K562 (cell line): ENCODE data around the gene DBH. TPM values are rescaled to one million over a fixed set of nuclear protein-coding genes. Genes with fewer than 3 reads are reported as not detected.

ENCODE experiments used
- ATAC-seq: fragments of 200-7000 bp; cut with Tn5 transposase; 3 replicates; pipeline ENCODE4 v1.9.1; 2020; ENCODE audit warnings: moderate library complexity
- BruUV-seq: library from RNA; stranded (reverse); fragments of 400-500 nt; replicated peaks from 2 replicates; lab custom pipeline; 2021; lab: Mats Ljungman, UMichigan
- CTCF ChIA-PET: fragments of 300-600 bp; formaldehyde crosslinking; extraction: SDS; loops from one replicate; lab custom pipeline; 2021; ENCODE audit warnings: low intra/inter-chr PET ratio; lab: Yijun Ruan, JAX
- POLR2A ChIA-PET: fragments of 300-600, 350-650 bp; sonication (Branson Sonifier 250); formaldehyde crosslinking; extraction: SDS; loops from one replicate; lab custom pipeline; 2021; ENCODE audit warnings: antibody characterized with exemption, inconsistent platforms; lab: Yijun Ruan, JAX
- DNase-seq, 4 experiments: peaks; one replicate each; pipeline versions ENCODE4 v3.0.0 to v3.0.0-alpha.2; 2011 to 2018; ENCODE audit warnings: low spot score in 3 of 4, mixed read lengths in 3 of 4; ENCODE audit errors: extremely low read depth in 1 of 4
- FAIRE-seq: peaks from 2 replicates; lab custom pipeline; 2011; peaks lifted over from hg19 to GRCh38; lab: Jason Lieb, UNC
- H2AFZ ChIP-seq: 2 replicates; pipeline ENCODE4 v1.6.0; 2011; ENCODE audit warnings: low read depth, low read length, control low read depth, inconsistent platforms
- H3K27ac ChIP-seq: fragments of 200-600 bp; 3 replicates; pipeline ENCODE4 v1.8.0; 2011; ENCODE audit warnings: low read depth, mild to moderate bottlenecking, control low read depth, inconsistent platforms, low read length, moderate library complexity, mixed read lengths; ENCODE audit errors: extremely low read depth
- H3K27me3 ChIP-seq, 2 experiments: fragments of 300-600 bp in 1 of 2; 2 replicates in 1 of 2; 3 replicates in 1 of 2; pipeline versions ENCODE4 v1.6.0 to v1.8.0; 2011; ENCODE audit warnings: inconsistent platforms in 2 of 2, low read length in 2 of 2, mild to moderate bottlenecking in 1 of 2, mixed read lengths in 1 of 2, moderate library complexity in 1 of 2; ENCODE audit not compliant: control insufficient read depth in 2 of 2, insufficient read depth in 2 of 2
- H3K36me3 ChIP-seq: fragments of 300-600 bp; 3 replicates; pipeline ENCODE4 v1.8.0; 2011; ENCODE audit warnings: mild to moderate bottlenecking, low read length, inconsistent platforms; ENCODE audit not compliant: control insufficient read depth, insufficient read depth
- H3K4me1 ChIP-seq, 2 experiments: fragments of 200-600 bp in 1 of 2; replicated peaks in 1 of 2; 2 replicates in 1 of 2; 3 replicates in 1 of 2; pipeline versions ENCODE4 v1.5.1 to v1.8.0; 2011; ENCODE audit warnings: inconsistent platforms in 2 of 2, low read length in 2 of 2, mild to moderate bottlenecking in 1 of 2, mixed read lengths in 1 of 2, moderate library complexity in 1 of 2; ENCODE audit not compliant: control insufficient read depth in 2 of 2, insufficient read depth in 2 of 2
- H3K4me2 ChIP-seq: 2 replicates; pipeline ENCODE4 v1.6.1; 2011; ENCODE audit warnings: low read length, control low read depth, inconsistent platforms, mixed read lengths; ENCODE audit not compliant: insufficient read depth
- H3K4me3 ChIP-seq: fragments of 200-600 bp; sonication (generic), shearing (Covaris generic); 2 replicates; pipeline ENCODE4 v1.5.1; 2016; ENCODE audit warnings: control low read depth, inconsistent platforms
- H3K79me2 ChIP-seq: fragments of 200-600 bp; 3 replicates; pipeline ENCODE4 v1.8.0; 2011; ENCODE audit warnings: low read length, inconsistent platforms; ENCODE audit not compliant: control insufficient read depth, insufficient read depth
- H3K9ac ChIP-seq, 2 experiments: 2 replicates each; pipeline versions ENCODE4 v1.6.0 to v1.6.1; 2011; ENCODE audit warnings: low read depth in 2 of 2, low read length in 2 of 2, control low read depth in 1 of 2, inconsistent platforms in 1 of 2, mild to moderate bottlenecking in 1 of 2, mixed read lengths in 1 of 2; ENCODE audit not compliant: insufficient read depth in 1 of 2
- H3K9me1 ChIP-seq: one replicate; pipeline ENCODE4 v1.6.0; 2011; ENCODE audit warnings: inconsistent platforms, mild to moderate bottlenecking, low read length, moderate library complexity; ENCODE audit not compliant: control insufficient read depth, insufficient read depth
- H3K9me3 ChIP-seq: replicated peaks from 2 replicates; pipeline ENCODE4 v1.5.1; 2011; ENCODE audit warnings: low read depth, low read length, inconsistent platforms; ENCODE audit not compliant: control insufficient read depth, insufficient read depth
- H4K20me1 ChIP-seq: replicated peaks from 2 replicates; pipeline ENCODE4 v1.6.1; 2011; ENCODE audit warnings: low read length, inconsistent platforms, mixed read lengths; ENCODE audit not compliant: control insufficient read depth, insufficient read depth
- CTCFL ChIP-seq: IDR thresholded peaks from 2 replicates; pipeline ENCODE4 v1.6.1; 2011; ENCODE audit warnings: borderline replicate concordance, low read depth, mild to moderate bottlenecking, moderate library complexity, low read length; ENCODE audit not compliant: insufficient read depth, poor library complexity, severe bottlenecking
- HMGN3 ChIP-seq: IDR thresholded peaks from 2 replicates; pipeline ENCODE4 v1.6.1; 2011; ENCODE audit warnings: borderline replicate concordance, low read depth, mild to moderate bottlenecking, mixed read lengths, low read length; ENCODE audit not compliant: insufficient read length; ENCODE audit errors: extremely low read depth
- MYC ChIP-seq, 2 experiments: fragments of 250-450 bp in 1 of 2; sonication (Bioruptor Pico) in 1 of 2; IDR thresholded peaks; 2 replicates each; pipeline versions ENCODE4 v1.5.1 to v1.6.1; 2012 to 2021; ENCODE audit warnings: low read depth in 2 of 2, borderline replicate concordance in 1 of 2, improper control_type of control experiment in 1 of 2, low read length in 1 of 2, mild to moderate bottlenecking in 1 of 2, moderate library complexity in 1 of 2
- NCOR1 ChIP-seq: fragments of 450-650 bp; IDR thresholded peaks from 2 replicates; pipeline ENCODE4 v1.6.1; 2016; ENCODE audit warnings: mild to moderate bottlenecking, moderate library complexity
- NR1H2 ChIP-seq: sonication (generic); formaldehyde crosslinking; IDR thresholded peaks from 2 replicates; pipeline ENCODE4 v1.4.0; 2020; ENCODE audit warnings: mild to moderate bottlenecking, missing genetic modification reagents
- PYGO2 ChIP-seq: fragments of 450-650 bp; IDR thresholded peaks from 2 replicates; pipeline ENCODE4 v1.6.1; 2016; ENCODE audit warnings: mild to moderate bottlenecking, missing genetic modification characterization, moderate library complexity, missing compliant biosample characterization
- SMAD4 ChIP-seq: fragments of 250-450 bp; sonication (Bioruptor Pico); conservative IDR thresholded peaks from 2 replicates; pipeline ENCODE4 v1.8.0; 2021; ENCODE audit warnings: inconsistent platforms, mild to moderate bottlenecking, moderate library complexity
- U2AF2 ChIP-seq: fragments of 200-400 bp; formaldehyde crosslinking; optimal IDR thresholded peaks from 2 replicates; pipeline ENCODE3; 2017; ENCODE audit warnings: low read depth, mild to moderate bottlenecking, low read length
- ZKSCAN3 ChIP-seq: fragments of 250-450 bp; sonication (Bioruptor Pico); IDR thresholded peaks from 2 replicates; pipeline ENCODE4 v1.4.0; 2020
- ZNF324 ChIP-seq: fragments of 250-450 bp; sonication (Bioruptor Pico); IDR thresholded peaks from 2 replicates; pipeline ENCODE4 v1.4.0; 2020; ENCODE audit warnings: mild to moderate bottlenecking
- ZNF644 ChIP-seq: fragments of 200-800 bp; sonication (Bioruptor generic); IDR thresholded peaks from 2 replicates; pipeline ENCODE4 v1.6.1; 2016; ENCODE audit warnings: low read depth, missing genetic modification characterization, missing compliant biosample characterization
- WGBS: fragments of 100-300 bp; shearing (Covaris generic); methylation state at CpG from one replicate; pipeline ENCODE4 v1.1.6; 2016; ENCODE audit warnings: low coverage, mixed read lengths; ENCODE audit not compliant: insufficient coverage; ENCODE audit errors: missing lambda C conversion rate; 5-methylcytosine and 5-hydroxymethylcytosine counted together
- in situ Hi-C: fragments of 300-500 bp; cut with MboI; formaldehyde crosslinking; loops from 4 replicates; pipeline ENCODE4 v1.15.0; 2018; ENCODE audit warnings: inconsistent platforms, mixed read lengths
- intact Hi-C: fragments of 100-400 bp; cut with micrococcal nuclease; formaldehyde crosslinking; loops from 2 replicates; pipeline ENCODE4 v1.14.2; 2022
- polyA plus RNA-seq, 8 experiments: library from polyadenylated mRNA; depleted of rRNA in 4 of 8; stranded (reverse) in 5 of 8; unstranded in 3 of 8; fragments of >200 nt; fragmentation: Nextera tagmentation in 2 of 8; fragmentation: Illumina TruSeq in 1 of 8; extraction: Ambion mirVana in 2 of 8; extraction: Trizol in 1 of 8; gene quantifications; 2 replicates each; pipeline versions ENCODE4 v1.2.1 to v1.2.3, GENCODE V29; 2011 to 2014; ENCODE audit warnings: inconsistent platforms in 1 of 8, missing spikeins in 1 of 8
- total RNA-seq, 7 experiments: library from RNA; depleted of rRNA in 6 of 7; stranded (reverse); fragments of >200 nt in 6 of 7; fragmentation: Illumina TruSeq in 2 of 7; extraction: Trizol in 2 of 7; gene quantifications; 2 replicates each; pipeline versions ENCODE4 v1.2.1 to v1.2.3, GENCODE V29; 2011 to 2021; ENCODE audit warnings: low replicate concordance in 1 of 7

The DBH gene
- total and polyA plus RNA-seq, 9 of the 15 experiments (the other 6 are each of a cell fraction or from before 2014, with no cell fraction given) = not detected

DNA sequence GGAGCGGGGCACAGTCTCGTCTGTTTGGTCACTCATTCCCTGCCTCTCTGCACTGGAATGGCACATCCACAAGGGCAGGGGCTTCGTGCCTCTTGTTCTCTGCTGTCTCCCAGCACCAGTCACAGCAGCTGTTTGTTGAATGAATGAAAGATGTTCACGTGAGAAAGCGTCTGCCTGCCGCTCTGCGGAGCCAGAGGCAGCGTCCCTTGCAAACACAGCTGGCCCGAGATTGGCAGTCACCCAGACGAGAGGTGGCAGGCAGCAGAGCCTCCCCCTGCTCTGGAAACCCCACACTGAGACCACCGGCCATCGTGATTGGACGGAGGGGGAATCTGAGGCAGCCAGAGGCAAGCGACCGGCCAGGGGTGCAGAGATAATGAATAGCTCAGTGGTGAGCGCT lies 21.0 kb upstream of the DBH start:
- Histone ChIP-seq H2AFZ (no peak overlapping the region), H3K79me2 (no peaks in the 10 kb centered on the region), H3K4me1 (no peaks in the 10 kb centered on the region), H3K4me2 (no peak overlapping the region), H3K27me3 (peaks cover 14 to 63% of the 10 kb centered on the region in 2 experiments; a peak in 4 of 5 replicates), H3K27ac (no peak overlapping the region), H3K9me1 (no peaks in the 10 kb centered on the region), H3K4me3 (no peak overlapping the region), H3K9ac (no peak overlapping the region), H3K9me3 (no peaks in the 10 kb centered on the region), H3K36me3 (no peaks in the 10 kb centered on the region), H4K20me1 (peaks cover 26% of the 10 kb centered on the region)
- WGBS = 0% methylated on average over 16 of the region's 16 CpGs
- intact Hi-C loops = no loop called here
- in situ Hi-C loops = no loop called here
- ATAC-seq = no peak
- CTCF ChIA-PET = no interaction called here
- POLR2A ChIA-PET = interaction anchor here (0.6 kb wide), 1 partner anchor 709 kb away, joined by 3 read pairs; no protein-coding TSS in a partner anchor
- TF ChIP-seq NCOR1 = no peak
- no peak for TF ChIP-seq SMAD4
- TF ChIP-seq CTCFL = no peak
- TF ChIP-seq ZKSCAN3 (CRISPR knock-in tag) = no peak
- no peak for TF ChIP-seq HMGN3
- no peak for TF ChIP-seq ZNF644 (tag)
- no peak for TF ChIP-seq PYGO2 (tag)
- TF ChIP-seq NR1H2 (CRISPR knock-in tag) = no peak
- no peak for TF ChIP-seq ZNF324 (CRISPR knock-in tag)
- no peak for TF ChIP-seq U2AF2
- no peak for TF ChIP-seq MYC (IDR thresholded peaks at IDR 0.05; ENCODE audit: low read depth, low read length)
- no peak for TF ChIP-seq MYC (CRISPR knock-in tag; IDR thresholded peaks at IDR 0.05; ENCODE audit: borderline replicate concordance, low read depth)
- no peak for FAIRE-seq
- DNase-seq = no peak
- BruUV-seq = no TSS peak
